Esophagus muscularis mucosa (tissue), 4 donors: Measurements from ENCODE around the gene RARG. TPM values are rescaled to one million over a fixed set of nuclear protein-coding genes. Genes with fewer than 3 reads are reported as not detected.
A peak's percentile ranks its signal among the peaks of the same experiment; 100 is the strongest.

Source experiments
- DNase-seq: peaks from one replicate; pipeline ENCODE4 v3.0.0-alpha.2; 2017; ENCODE audit errors: extremely low spot score
- H3K27ac ChIP-seq, 4 donors: fragments of 200-600 bp; sonication (generic); replicated peaks in 1 of 4; 1 replicate in 3 of 4; 2 replicates in 1 of 4; pipeline ENCODE4 v1.5.1; 2016 to 2019; ENCODE audit warnings: mild to moderate bottlenecking in 1 of 4
- H3K27me3 ChIP-seq, 4 donors: fragments of 200-600 bp; sonication (generic); one replicate each; pipeline versions ENCODE4 v1.5.1 to v1.6.0; 2016 to 2019
- H3K36me3 ChIP-seq, 4 donors: fragments of 200-600 bp; sonication (generic); one replicate each; pipeline ENCODE4 v1.5.1; 2016 to 2019
- H3K4me1 ChIP-seq, 4 donors: fragments of 200-600 bp; sonication (generic); one replicate each; pipeline ENCODE4 v1.5.1; 2016 to 2019
- H3K4me3 ChIP-seq, 4 donors: fragments of 200-600 bp; sonication (generic); 1 replicate in 2 of 4; 2 replicates in 2 of 4; pipeline ENCODE4 v1.5.1; 2016 to 2019; ENCODE audit warnings: mild to moderate bottlenecking in 4 of 4, moderate library complexity in 1 of 4
- H3K9me3 ChIP-seq, 4 donors: fragments of 200-600 bp; sonication (generic); 1 replicate in 3 of 4; 2 replicates in 1 of 4; pipeline ENCODE4 v1.5.1; 2016 to 2019
- EP300 ChIP-seq: sonication (generic); formaldehyde crosslinking; IDR thresholded peaks from one replicate; pipeline ENCODE4 v1.6.1; 2017; ENCODE audit warnings: antibody characterized with exemption
- POLR2A ChIP-seq: fragments of 450-650 bp; IDR thresholded peaks from one replicate; pipeline ENCODE4 v1.6.1; 2017; ENCODE audit warnings: antibody characterized with exemption, moderate library complexity, mild to moderate bottlenecking, low read depth
- POLR2AphosphoS5 ChIP-seq, 2 donors: sonication (generic); formaldehyde crosslinking; IDR thresholded peaks; one replicate each; pipeline ENCODE4 v1.6.1; 2017; ENCODE audit warnings: antibody characterized with exemption in 2 of 2
- WGBS: methylation state at CpG from one replicate; pipeline ENCODE4 v1.1.5; 2018; 5-methylcytosine and 5-hydroxymethylcytosine counted together
- intact Hi-C: fragments of 100-400 bp; cut with DNase I; formaldehyde crosslinking; loops from one replicate; pipeline ENCODE4 v1.15.1; 2023
- total RNA-seq, 4 donors: library from RNA; depleted of rRNA; stranded (reverse); fragments of >200 nt; gene quantifications; one replicate each; pipeline versions ENCODE4 v1.1.0 to v1.2.1, GENCODE V29; 2016
- TF ChIP-seq, protein P1 (sequence below), 3 experiments: fragments of 200-600 bp in 2 of 3; fragments of 450-650 bp in 1 of 3; sonication (generic) in 2 of 3; IDR thresholded peaks; one replicate each; pipeline ENCODE4 v1.5.1; 2017 to 2019; ENCODE audit warnings: antibody characterized with exemption in 3 of 3, mild to moderate bottlenecking in 2 of 3, moderate library complexity in 1 of 3

RARG gene
- total RNA-seq, 4 donors from 2014 or later = 10.3 to 26.1 (median 22.9) TPM

DNA sequence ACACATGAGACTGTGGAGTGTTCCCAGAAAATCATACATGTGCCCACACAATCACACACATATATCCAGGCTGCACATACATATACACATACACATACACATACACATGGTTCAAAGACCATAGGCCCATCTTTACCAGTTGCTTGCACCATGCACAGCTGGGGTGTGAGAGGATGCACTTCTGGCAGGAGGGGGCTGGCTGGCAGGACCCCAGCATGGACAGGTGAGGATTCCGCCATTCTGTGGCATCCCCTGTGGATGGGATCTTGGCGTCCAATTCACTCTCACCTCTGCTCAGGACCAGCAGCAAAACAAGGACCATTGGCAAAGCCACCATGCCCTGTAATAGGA, 31.9 kb downstream of the RARG start:
- WGBS = 100% methylated on average over 2 of the region's 2 CpGs
- DNase-seq = no peak
- Histone ChIP-seq H3K27ac (no peak overlapping the region), H3K9me3 (no peaks in the 10 kb centered on the region), H3K36me3 (no peaks in the 10 kb centered on the region), H3K4me1 (peaks cover 10 to 18% (median 13%) of the 10 kb centered on the region in 4 donors), H3K27me3 (no peaks in the 10 kb centered on the region), H3K4me3 (no peak overlapping the region)
- intact Hi-C loops = no loop called here
- TF ChIP-seq POLR2AphosphoS5 (IDR thresholded peaks at IDR 0.05) = no peak

DNA sequence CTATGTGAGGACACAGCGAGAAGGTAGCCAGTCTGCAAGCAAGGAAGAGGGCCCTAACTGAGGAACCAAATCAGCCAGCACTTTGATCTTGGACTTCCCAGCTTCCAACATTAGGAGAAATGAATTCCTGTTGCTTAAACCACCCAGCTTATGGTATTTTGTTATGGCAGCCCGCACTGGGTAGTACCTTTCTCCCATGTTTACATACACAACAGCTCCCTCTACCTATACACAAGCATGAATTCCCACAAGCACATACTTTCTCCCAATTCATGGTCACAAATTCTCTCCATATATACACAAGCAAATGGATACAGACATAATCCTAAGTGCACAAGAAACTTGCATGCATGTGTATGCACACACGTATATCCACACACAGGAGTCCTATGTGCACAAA, 32.3 kb downstream of the RARG start:
- Histone ChIP-seq H3K9me3 (no peaks in the 10 kb centered on the region), H3K36me3 (no peaks in the 10 kb centered on the region), H3K27ac (no peak overlapping the region), H3K4me3 (no peak overlapping the region), H3K27me3 (no peaks in the 10 kb centered on the region), H3K4me1 (peaks cover 10 to 18% (median 13%) of the 10 kb centered on the region in 4 donors)
- DNase-seq = no peak
- TF ChIP-seq, protein P1, sequence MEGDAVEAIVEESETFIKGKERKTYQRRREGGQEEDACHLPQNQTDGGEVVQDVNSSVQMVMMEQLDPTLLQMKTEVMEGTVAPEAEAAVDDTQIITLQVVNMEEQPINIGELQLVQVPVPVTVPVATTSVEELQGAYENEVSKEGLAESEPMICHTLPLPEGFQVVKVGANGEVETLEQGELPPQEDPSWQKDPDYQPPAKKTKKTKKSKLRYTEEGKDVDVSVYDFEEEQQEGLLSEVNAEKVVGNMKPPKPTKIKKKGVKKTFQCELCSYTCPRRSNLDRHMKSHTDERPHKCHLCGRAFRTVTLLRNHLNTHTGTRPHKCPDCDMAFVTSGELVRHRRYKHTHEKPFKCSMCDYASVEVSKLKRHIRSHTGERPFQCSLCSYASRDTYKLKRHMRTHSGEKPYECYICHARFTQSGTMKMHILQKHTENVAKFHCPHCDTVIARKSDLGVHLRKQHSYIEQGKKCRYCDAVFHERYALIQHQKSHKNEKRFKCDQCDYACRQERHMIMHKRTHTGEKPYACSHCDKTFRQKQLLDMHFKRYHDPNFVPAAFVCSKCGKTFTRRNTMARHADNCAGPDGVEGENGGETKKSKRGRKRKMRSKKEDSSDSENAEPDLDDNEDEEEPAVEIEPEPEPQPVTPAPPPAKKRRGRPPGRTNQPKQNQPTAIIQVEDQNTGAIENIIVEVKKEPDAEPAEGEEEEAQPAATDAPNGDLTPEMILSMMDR (IDR thresholded peaks at IDR 0.05) = no peak
- no peak for TF ChIP-seq EP300
- TF ChIP-seq POLR2A = no peak
- TF ChIP-seq POLR2AphosphoS5 (IDR thresholded peaks at IDR 0.05) = no peak
- 93% methylated on average over 3 of the region's 3 CpGs for WGBS
- intact Hi-C loops = no loop called here

DNA sequence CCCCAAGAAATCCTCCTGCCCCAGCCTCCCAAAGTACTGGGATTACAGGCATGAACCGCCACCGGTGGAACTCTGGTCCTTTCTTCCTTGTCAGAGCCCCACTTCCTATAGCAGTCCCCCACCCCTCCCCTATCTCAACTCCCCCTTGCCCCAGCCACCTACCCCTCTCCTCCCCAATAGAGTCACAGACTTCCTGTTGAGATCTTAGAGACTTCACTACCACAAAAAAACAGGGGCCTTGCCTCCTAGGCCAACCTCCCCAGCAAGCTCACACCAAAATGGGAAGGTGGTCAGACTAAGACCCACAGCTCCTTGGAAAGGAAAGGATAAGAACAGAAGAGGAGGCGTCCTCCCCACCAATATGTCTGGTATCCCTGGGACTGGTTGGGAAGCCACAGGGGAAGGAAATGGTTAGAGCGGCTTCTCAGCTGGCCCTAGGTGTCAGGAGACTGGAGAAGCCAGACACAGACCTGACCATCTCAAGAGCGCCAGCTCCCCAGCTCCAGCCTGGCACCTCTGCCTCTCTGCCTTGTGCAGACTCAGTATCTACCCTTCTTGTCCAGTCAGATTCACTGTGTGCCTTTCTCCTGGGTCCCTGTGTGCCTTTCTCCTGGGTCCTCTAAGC, 33.4 kb downstream of the RARG start:
- Histone ChIP-seq H3K9me3 (no peaks in the 10 kb centered on the region), H3K4me3 (no peak overlapping the region), H3K4me1 (peaks cover 10 to 18% (median 13%) of the 10 kb centered on the region in 4 donors), H3K36me3 (no peaks in the 10 kb centered on the region), H3K27ac (no peak overlapping the region), H3K27me3 (no peaks in the 10 kb centered on the region)
- DNase-seq = no peak
- intact Hi-C loops = no loop called here
- TF ChIP-seq, protein P1 (IDR thresholded peaks at IDR 0.05) = no peak
- WGBS = 86% methylated on average over 5 of the region's 5 CpGs

- Histone ChIP-seq H3K27ac (no peak overlapping the region), H3K4me1 (peaks cover 10 to 18% (median 13%) of the 10 kb centered on the region in 4 donors), H3K36me3 (peaks cover 0 to 5% (median 3%) of the 10 kb centered on the region in 4 donors), H3K4me3 (peak overlapping the region; percentile 32 to 52 (median 44)), H3K9me3 (no peaks in the 10 kb centered on the region), H3K27me3 (no peaks in the 10 kb centered on the region)
- no peak for TF ChIP-seq POLR2A
- TF ChIP-seq EP300 = no peak
- TF ChIP-seq, protein P1 (IDR thresholded peaks at IDR 0.05) = no peak
- DNase-seq = no peak
- intact Hi-C loops = no loop called here
- WGBS = 80% methylated on average over 10 of the region's 19 CpGs
Observed at GRCh38 chr12:53197011-53197640, 34.9 kb downstream of the RARG start.

DNA sequence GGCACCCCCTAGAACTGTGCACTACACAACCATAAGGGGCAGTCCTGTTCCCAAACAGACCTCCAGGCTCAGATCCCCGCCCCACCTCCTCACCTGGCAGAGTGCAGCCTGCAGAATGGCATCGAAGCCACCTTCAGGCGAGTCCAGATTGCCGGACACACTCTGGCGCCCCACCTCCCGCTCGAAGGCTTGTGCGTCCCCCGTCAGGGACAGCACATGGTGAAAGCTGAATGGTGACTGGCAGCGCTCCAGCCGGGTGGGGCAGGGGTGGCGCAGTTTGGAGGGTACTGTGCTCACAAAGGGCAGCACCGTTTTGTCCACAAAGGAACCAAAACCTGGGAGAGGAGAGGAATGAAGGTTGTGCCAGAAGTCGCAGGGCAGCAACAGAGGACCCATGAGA, 35.5 kb downstream of the RARG start:
- no peak for TF ChIP-seq POLR2AphosphoS5 (IDR thresholded peaks at IDR 0.05)
- TF ChIP-seq EP300 = no peak
- DNase-seq = no peak
- WGBS = 85% methylated on average over 10 of the region's 14 CpGs
- intact Hi-C loops = no loop called here
- H3K4me1 ChIP-seq = peaks cover 10 to 18% (median 13%) of the 10 kb centered on the region in 4 donors
- no peaks in the 10 kb centered on the region for H3K9me3 ChIP-seq
- H3K27ac ChIP-seq = no peak overlapping the region
- H3K4me3 ChIP-seq = no peak overlapping the region
- H3K27me3 ChIP-seq = no peaks in the 10 kb centered on the region
- H3K36me3 ChIP-seq = peaks cover 0 to 11% (median 6%) of the 10 kb centered on the region in 4 donors
